Subcutaneous adipose tissue (tissue), 4 donors: ENCODE results near the gene SEM1. TPM values are rescaled to one million over a fixed set of nuclear protein-coding genes. Genes with fewer than 3 reads are reported as not detected.

Experiments
- total RNA-seq, 4 donors: library from RNA; depleted of rRNA; stranded (reverse); fragments of >200 nt; gene quantifications; one replicate each; pipeline ENCODE4 v1.1.0, GENCODE V29; 2016
- TF ChIP-seq, protein P1 (sequence below): fragments of 450-650 bp; IDR thresholded peaks from one replicate; pipeline ENCODE4 v1.5.1; 2016; ENCODE audit warnings: low read depth, mild to moderate bottlenecking, control low read depth, antibody characterized with exemption, moderate library complexity

SEM1 gene
- total RNA-seq, 4 donors from 2014 or later = 10.9 to 33.6 (median 13.5) TPM

GRCh38 chr7:96734343-96734742 lies 24.7 kb upstream of the SEM1 start:
- TF ChIP-seq, protein P1, sequence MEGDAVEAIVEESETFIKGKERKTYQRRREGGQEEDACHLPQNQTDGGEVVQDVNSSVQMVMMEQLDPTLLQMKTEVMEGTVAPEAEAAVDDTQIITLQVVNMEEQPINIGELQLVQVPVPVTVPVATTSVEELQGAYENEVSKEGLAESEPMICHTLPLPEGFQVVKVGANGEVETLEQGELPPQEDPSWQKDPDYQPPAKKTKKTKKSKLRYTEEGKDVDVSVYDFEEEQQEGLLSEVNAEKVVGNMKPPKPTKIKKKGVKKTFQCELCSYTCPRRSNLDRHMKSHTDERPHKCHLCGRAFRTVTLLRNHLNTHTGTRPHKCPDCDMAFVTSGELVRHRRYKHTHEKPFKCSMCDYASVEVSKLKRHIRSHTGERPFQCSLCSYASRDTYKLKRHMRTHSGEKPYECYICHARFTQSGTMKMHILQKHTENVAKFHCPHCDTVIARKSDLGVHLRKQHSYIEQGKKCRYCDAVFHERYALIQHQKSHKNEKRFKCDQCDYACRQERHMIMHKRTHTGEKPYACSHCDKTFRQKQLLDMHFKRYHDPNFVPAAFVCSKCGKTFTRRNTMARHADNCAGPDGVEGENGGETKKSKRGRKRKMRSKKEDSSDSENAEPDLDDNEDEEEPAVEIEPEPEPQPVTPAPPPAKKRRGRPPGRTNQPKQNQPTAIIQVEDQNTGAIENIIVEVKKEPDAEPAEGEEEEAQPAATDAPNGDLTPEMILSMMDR = no peak

GRCh38 chr7:96729820-96730219 lies 20.2 kb upstream of the SEM1 start:
- TF ChIP-seq, protein P1 = no peak

DNA sequence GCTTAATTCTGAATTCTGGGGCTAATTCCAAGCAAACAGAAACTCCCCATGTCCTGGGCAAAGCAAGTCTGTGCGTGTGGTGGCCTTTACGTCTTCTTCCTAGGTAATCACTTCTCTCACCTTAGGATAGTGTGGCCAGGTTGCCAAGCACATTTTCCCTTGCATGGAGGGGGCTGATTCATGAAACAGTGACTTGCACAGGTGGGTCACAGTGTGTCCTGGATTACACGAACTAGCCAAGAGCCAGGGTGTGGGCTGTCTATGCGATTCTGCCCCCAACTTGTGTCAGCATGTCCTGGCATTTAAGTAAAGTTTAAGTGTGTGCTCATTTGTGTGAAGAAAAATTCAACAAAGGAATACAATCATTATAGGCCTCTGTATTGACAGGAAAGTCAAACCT lies 18.5 kb upstream of the SEM1 start:
- TF ChIP-seq, protein P1 = no peak

- TF ChIP-seq, protein P1 = no peak
Observed at GRCh38 chr7:96727534-96728088, 18.0 kb upstream of the SEM1 start.

- TF ChIP-seq, protein P1 = no peak
Observed at GRCh38 chr7:96723622-96724021, 14.0 kb upstream of the SEM1 start.

- TF ChIP-seq, protein P1 = no peak
Observed at GRCh38 chr7:96720843-96721242, 11.2 kb upstream of the SEM1 start.

DNA sequence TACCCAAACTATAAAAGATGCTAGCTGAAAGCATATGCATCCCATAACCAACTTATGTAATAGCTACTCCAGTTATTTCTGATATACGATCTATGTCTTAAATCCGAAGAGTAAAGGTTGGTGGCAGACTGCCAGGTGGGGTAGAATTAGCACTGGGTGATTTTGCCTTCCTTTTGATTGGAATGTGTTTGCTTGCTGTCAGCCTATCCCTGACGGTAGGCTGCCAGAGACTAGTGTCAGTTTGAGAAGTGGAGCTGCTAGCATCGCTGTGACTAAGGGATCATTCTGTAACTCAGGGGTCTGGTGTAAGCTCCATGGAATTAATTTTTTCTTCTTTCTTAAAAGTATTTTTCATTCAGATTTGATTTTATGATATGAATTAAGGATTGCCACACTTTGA lies 9.5 kb upstream of the SEM1 start:
- TF ChIP-seq, protein P1 = no peak
